GM19468 (cell line): ENCODE data around the gene DAD1.

Experiments used
- ATAC-seq: cut with Tn5 transposase; IDR thresholded peaks from one replicate; pipeline ENCODE4 v1.9.1; 2021; ENCODE audit warnings: mild to moderate bottlenecking, moderate library complexity, moderate number of reproducible peaks; ENCODE audit not compliant: unreplicated experiment; ENCODE audit errors: extremely low read depth

Gene DAD1

GRCh38 chr14:22540811-22541360, 48.1 kb downstream of the DAD1 start:
- no peak for ATAC-seq

GRCh38 chr14:22540293-22540692, 48.7 kb downstream of the DAD1 start:
- ATAC-seq = no peak

DNA sequence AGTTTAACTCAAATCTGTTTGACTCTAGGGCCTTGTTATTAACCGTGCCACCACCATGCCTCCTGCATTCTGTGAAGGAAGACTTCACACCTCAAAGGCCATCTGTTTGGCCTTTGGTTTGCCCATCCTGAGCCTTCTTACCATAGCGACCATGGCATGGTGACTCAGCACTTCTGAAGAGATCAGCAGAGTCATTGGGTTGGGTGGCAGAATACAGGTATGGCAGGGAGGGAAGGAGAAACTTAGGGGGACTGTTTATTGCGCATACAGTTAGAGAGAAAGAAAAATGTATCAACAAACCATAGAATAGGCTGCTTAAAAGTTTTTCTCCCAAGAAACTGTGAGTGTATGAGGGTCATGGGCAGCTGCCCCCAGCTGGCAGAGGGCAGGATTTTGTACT, 49.2 kb downstream of the DAD1 start:
- no peak for ATAC-seq

DNA sequence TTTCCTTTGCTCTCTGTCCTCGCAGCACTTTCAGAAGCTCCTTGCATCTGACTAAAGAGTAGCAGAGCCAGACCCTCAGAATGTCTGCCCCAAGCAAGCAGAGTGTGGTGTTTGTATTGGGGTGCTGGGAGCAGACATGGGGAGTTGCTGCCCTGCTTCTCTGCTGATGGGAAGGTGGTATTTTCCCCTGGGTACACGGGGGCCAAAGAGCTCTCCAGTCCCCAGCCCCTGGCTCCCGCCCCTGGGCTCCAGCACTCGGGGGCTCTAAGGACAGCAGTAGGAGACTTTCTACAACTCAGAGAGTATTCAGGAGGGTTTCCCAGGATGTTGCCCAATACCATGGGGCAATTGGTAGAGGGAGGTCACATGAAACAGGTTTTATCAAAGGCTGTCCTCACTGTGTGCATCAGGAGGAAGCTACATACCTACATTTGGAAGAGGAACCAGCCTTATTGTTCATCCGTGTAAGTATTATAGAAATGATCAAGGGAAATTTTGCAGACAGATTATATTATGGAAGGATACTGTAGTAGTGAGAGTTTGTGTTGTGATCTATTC, 50.3 kb downstream of the DAD1 start:
- no peak for ATAC-seq

DNA sequence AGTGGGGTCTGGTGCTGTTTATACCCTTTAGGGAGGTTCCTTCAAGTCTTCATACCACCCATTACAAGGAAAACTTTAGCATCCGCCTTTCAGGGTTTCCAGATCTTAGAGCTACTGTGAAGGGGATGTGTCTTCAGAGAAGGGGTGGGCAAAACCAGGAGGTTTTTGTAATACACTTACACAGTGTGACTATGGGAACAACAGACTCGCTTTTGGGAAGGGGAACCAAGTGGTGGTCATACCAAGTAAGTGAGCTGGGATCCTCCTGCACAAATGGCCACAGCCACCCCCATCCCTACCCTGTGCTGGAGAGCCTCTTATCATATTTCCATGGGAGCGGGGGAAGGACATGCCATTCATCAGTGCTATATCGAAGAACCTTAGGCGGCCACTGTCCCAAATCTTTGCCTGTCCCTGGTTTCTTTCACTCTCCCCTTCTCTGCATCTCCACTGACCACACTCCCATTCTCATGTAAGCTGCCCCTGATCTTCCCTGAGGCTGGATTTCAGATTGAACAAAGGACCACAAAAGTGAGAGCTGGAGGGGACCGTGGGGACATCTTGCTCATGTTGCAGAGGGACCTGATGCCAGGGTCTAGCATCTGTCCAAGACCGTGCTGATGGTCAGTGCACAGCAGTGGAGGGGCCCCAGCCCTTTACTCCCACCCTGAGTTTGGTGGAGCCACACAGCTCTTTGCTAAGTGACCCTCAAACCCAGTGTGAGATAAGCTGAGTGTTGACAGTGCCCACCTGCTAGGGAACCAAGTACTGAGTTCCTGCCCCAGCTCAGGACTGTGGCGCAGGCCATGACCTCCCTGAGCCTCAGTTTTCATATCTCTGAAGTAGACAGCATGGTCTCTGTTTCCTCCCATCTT, 51.4 kb downstream of the DAD1 start:
- ATAC-seq = no peak

- ATAC-seq = peak; percentile 31
Measured at GRCh38 chr14:22536853-22537338, 52.1 kb downstream of the DAD1 start.

- ATAC-seq = no peak
Measured at GRCh38 chr14:22535916-22536315, 53.1 kb downstream of the DAD1 start.

DNA sequence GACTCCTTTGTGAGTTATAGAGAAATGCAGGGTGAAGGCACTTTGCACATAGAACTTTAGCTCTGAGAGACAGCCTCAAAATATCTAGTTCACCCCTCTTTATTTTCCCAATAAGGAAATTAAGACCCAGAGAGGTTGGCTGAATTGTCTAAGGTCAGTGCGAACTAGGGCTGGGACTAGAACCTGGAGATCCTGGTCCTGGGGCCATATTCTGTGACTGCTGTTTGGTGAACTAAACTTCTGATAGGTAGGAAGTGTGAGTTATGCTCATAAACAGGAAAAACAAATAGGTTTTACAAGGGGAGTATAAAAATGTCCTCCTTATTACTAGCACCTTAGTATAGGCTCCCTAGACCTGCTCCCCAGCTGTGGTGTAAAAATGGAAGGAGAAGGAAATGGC, 53.9 kb downstream of the DAD1 start:
- ATAC-seq = no peak

GRCh38 chr14:22534547-22534946, 54.5 kb downstream of the DAD1 start:
- no peak for ATAC-seq

DNA sequence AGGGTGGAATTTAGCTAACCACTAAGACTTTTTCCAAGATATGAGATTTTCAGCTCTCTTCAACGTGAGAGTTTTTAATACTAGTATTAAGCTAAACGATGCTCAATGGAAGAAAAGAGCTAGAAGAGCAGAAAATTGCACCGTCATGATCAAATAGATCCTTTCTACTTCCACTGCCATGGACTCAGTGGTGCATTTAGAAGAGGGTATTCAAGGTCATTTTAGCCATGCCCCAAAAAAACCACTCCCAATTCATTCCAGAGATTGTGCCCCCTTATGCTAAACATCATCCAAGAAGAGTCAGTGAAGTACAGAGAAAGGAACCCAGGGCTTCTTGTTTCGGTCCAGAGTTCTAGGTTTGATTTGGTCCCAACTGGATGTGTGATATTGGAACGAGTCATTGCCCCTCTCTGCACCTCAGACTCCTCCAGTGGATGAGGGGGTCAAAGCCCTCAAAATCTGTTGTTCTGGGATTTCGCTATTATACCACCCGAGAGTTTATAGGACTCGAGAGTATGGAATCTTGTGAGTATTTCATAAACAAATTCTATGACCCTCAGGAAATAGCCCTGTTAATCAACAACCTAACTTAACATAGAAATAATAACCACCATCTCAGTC, 55.2 kb downstream of the DAD1 start:
- ATAC-seq = no peak

DNA sequence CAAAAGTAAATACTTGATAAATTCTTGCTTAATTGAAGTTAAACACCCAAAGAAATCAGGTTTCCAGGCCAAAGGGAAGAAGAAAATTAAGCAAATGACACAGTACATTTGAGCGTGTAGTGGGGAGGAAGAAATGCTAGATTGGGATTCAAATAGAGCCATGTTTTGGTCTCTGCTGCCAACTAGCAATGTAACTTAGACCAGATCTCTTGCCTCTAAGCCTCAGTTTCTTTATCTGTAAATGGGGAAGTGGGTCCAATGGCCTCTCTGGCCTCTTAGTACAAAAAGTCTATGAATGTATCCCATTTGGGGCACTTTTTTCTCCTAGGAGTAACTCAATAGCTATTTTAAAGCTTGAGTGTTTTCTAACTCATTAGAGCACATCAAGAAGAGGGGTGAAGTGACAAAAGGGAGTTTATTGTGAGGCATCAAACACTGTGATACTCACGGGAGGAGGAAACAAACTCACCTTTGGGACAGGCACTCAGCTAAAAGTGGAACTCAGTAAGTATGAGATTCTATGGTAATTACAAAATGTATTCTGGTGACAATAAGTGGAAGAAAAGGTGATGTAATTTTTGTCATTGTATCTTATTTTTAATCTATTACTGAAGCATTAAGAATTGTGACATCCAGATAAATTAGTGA, 55.8 kb downstream of the DAD1 start:
- ATAC-seq = no peak

- no peak for ATAC-seq
Measured at GRCh38 chr14:22532345-22533056, 56.5 kb downstream of the DAD1 start.

DNA sequence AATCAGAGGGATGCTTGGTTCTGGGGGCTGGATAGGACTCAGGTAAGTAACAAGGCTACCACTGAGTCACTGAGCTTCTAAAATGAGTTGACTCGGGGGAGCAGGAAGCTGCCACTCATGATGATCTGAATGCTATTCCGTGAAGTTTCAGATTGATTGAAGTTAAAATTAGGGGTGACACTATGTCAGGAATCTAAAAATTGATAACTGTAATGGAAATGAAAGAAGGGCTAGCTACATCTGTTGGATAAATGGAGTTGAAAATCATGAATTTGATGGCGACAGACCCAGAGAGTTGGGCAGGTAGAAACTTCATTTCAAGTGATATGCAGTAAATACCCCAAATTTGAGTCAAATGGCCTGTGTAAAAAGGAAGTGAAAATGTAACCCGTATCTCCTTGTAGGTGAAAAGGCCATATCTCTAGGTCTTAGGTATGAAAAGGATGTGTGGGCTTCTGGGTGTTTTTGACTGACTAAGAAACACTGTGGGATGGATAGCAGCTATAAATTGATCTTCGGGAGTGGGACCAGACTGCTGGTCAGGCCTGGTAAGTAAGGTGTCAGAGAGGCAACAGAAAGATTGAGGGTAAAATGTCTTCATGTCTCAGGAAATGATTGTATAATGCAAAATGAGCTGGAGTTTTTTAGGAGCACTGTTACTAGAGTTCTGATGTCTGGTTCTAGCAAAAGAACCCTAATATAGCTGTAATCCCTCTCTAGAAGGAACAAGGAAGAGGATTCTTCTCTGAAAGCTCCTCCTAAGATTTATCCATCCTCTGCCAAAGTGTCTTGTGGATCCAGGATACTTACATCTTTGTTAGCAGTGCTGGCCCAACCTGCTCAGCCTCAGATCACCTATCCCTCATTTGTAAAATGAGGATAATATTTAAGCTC, 57.3 kb downstream of the DAD1 start:
- peak; percentile 54 for ATAC-seq

- ATAC-seq = no peak
Measured at GRCh38 chr14:22530127-22530526, 58.9 kb downstream of the DAD1 start.

GRCh38 chr14:22526744-22527143, 62.3 kb downstream of the DAD1 start:
- no peak for ATAC-seq

GRCh38 chr14:22526218-22526617, 62.8 kb downstream of the DAD1 start:
- no peak for ATAC-seq

- ATAC-seq = no peak
Measured at GRCh38 chr14:22524784-22525161, 64.3 kb downstream of the DAD1 start.

DNA sequence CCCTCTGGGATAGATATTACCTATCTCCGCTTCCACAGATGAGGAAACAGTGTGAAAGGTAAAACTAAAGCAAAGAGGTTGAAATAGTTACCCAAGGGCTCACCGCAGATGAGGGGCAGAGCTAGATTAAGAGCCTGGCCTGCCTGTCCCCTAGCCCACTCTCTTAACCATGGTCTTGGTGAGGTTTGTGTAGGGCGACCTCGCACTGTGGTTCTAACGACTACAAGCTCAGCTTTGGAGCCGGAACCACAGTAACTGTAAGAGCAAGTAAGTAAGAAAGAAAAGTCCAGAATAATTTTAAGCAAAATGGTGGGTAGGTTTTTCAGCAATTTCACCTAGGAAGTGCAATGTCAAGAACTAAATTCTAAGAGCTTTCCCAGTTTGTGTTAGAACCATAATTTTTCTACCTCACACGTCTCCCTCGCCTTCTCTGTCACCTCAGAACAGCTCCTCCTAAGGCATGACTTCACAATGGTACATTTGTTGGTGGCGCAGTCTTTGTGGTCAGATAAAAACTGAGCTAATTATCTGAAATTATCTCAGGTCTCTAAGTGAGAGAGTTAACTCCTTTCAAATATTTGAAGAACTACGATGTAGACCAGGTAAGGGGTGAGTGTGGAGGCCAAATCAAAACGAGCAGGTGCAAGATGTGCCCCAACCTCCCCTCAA, 64.8 kb downstream of the DAD1 start:
- no peak for ATAC-seq
